ENCODE data around the gene MYEF2. TPM values are rescaled to one million over a fixed set of nuclear protein-coding genes. Genes with fewer than 3 reads are reported as not detected.
A peak's percentile ranks its signal among the peaks of the same experiment; 100 is the strongest.

MYEF2 gene
- polyA plus RNA-seq, 1 experiment, result 5.5 TPM

- H3K4me3 ChIP-seq (ENCODE audit: low read depth, low read length), result no peak overlapping the region
- POLR2A ChIA-PET, result no interaction called here
- no peaks in the 10 kb centered on the region for H3K27me3 ChIP-seq (ENCODE audit: control insufficient read depth, insufficient read depth, low read length)
- no peak for TF ChIP-seq CTCF (IDR thresholded peaks at IDR 0.05; ENCODE audit: insufficient read depth, low read depth, low read length)
- no peak for DNase-seq (ENCODE audit: low read depth)
- CTCF ChIA-PET, result no interaction called here
- H3K36me3 ChIP-seq (ENCODE audit: control insufficient read depth, insufficient read depth, low read length), result no peaks in the 10 kb centered on the region
These were observed 7.4 kb upstream of the MYEF2 start for GRCh38 chr15:48185529-48185928.

- no peak for TF ChIP-seq CTCF (IDR thresholded peaks at IDR 0.05; ENCODE audit: insufficient read depth, low read depth, low read length)
- POLR2A ChIA-PET, result no interaction called here
- Histone ChIP-seq H3K27me3 (ENCODE audit: control insufficient read depth, insufficient read depth, low read length) (no peaks in the 10 kb centered on the region), H3K36me3 (ENCODE audit: control insufficient read depth, insufficient read depth, low read length) (no peaks in the 10 kb centered on the region), H3K4me3 (ENCODE audit: low read depth, low read length) (no peak overlapping the region)
- no peak for DNase-seq (ENCODE audit: low read depth)
- CTCF ChIA-PET, result no interaction called here
These were observed 4.7 kb upstream of the MYEF2 start for GRCh38 chr15:48182749-48183148.

GRCh38 chr15:48178648-48178931, 495 bp upstream of the MYEF2 start:
- TF ChIP-seq CTCF (IDR thresholded peaks at IDR 0.05; ENCODE audit: insufficient read depth, low read depth, low read length), result no peak
- H3K4me3 ChIP-seq (ENCODE audit: low read depth, low read length), result peak overlapping the region; percentile 73
- CTCF ChIA-PET, result no interaction called here
- no peak for DNase-seq (ENCODE audit: low read depth)
- no peaks in the 10 kb centered on the region for H3K27me3 ChIP-seq (ENCODE audit: control insufficient read depth, insufficient read depth, low read length)
- no peaks in the 10 kb centered on the region for H3K36me3 ChIP-seq (ENCODE audit: control insufficient read depth, insufficient read depth, low read length)
- POLR2A ChIA-PET, result no interaction called here

GRCh38 chr15:48177383-48177765, 721 bp downstream of the MYEF2 start:
- H3K27me3 ChIP-seq (ENCODE audit: control insufficient read depth, insufficient read depth, low read length), result no peaks in the 10 kb centered on the region
- no peak for DNase-seq (ENCODE audit: low read depth)
- H3K4me3 ChIP-seq (ENCODE audit: low read depth, low read length), result peak overlapping the region; percentile 73
- H3K36me3 ChIP-seq (ENCODE audit: control insufficient read depth, insufficient read depth, low read length), result no peaks in the 10 kb centered on the region
- TF ChIP-seq CTCF (IDR thresholded peaks at IDR 0.05; ENCODE audit: insufficient read depth, low read depth, low read length), result no peak
- ChIA-PET POLR2A (no interaction called here), CTCF (no interaction called here)

- POLR2A ChIA-PET, result no interaction called here
- Histone ChIP-seq H3K36me3 (ENCODE audit: control insufficient read depth, insufficient read depth, low read length) (no peaks in the 10 kb centered on the region), H3K27me3 (ENCODE audit: control insufficient read depth, insufficient read depth, low read length) (no peaks in the 10 kb centered on the region), H3K4me3 (ENCODE audit: low read depth, low read length) (peak overlapping the region; percentile 73)
- no peak for DNase-seq (ENCODE audit: low read depth)
- TF ChIP-seq CTCF (IDR thresholded peaks at IDR 0.05; ENCODE audit: insufficient read depth, low read depth, low read length), result no peak
- CTCF ChIA-PET, result no interaction called here
These were observed 1.1 kb downstream of the MYEF2 start for GRCh38 chr15:48176957-48177356.
